OCI-LY3 (cell line): Measurements from ENCODE around the gene FGD5.

Experiments used
- CTCF ChIP-seq: fragments of 200-600, 300-600 bp; sonication (generic); IDR thresholded peaks from 2 replicates; pipeline ENCODE4 v1.5.1; 2014; ENCODE audit warnings: antibody characterized with exemption, low read length, low read depth
- EZH2phosphoT487 ChIP-seq: fragments of 200-600 bp; shearing (Covaris generic); IDR thresholded peaks from 2 replicates; pipeline ENCODE4 v1.6.1; 2018; ENCODE audit warnings: antibody characterized with exemption, mixed run types, low read depth

GRCh38 chr3:14845826-14846225 is 27.1 kb downstream of the FGD5 start:
- TF ChIP-seq CTCF (no peak), EZH2phosphoT487 (no peak)
